HepG2 (cell line): Measurements from ENCODE around the gene TMC2. TPM values are rescaled to one million over a fixed set of nuclear protein-coding genes. Genes with fewer than 3 reads are reported as not detected.

Experiments
- ATAC-seq: fragments of 200-7000 bp; cut with Tn5 transposase; 3 replicates; pipeline ENCODE4 v1.9.1; 2020; ENCODE audit warnings: mild to moderate bottlenecking, moderate library complexity
- BruUV-seq: library from RNA; stranded (reverse); fragments of 400-500 nt; replicated peaks from 2 replicates; lab custom pipeline; 2021; lab: Mats Ljungman, UMichigan
- CTCF ChIA-PET: fragments of 300-600 bp; formaldehyde crosslinking; extraction: SDS; loops from one replicate; lab custom pipeline; 2021; ENCODE audit warnings: low total read pairs, inconsistent platforms, low intra/inter-chr PET ratio; lab: Yijun Ruan, JAX
- POLR2A ChIA-PET: fragments of 350-600 bp; sonication (Branson Sonifier 250); formaldehyde crosslinking; loops from one replicate; lab custom pipeline; 2020; ENCODE audit warnings: antibody characterized with exemption, inconsistent platforms; lab: Yijun Ruan, JAX
- DNase-seq: peaks from one replicate; pipeline ENCODE4 v3.0.0-alpha.2; 2015; ENCODE audit warnings: low spot score
- FAIRE-seq: peaks from 3 replicates; lab custom pipeline; 2011; peaks lifted over from hg19 to GRCh38; lab: Jason Lieb, UNC
- H2AFZ ChIP-seq: one replicate; pipeline ENCODE4 v1.6.1; 2011; ENCODE audit warnings: low read length, inconsistent platforms
- H3K27ac ChIP-seq: fragments of 300-600 bp; 3 replicates; pipeline ENCODE4 v1.8.0; 2011; ENCODE audit warnings: mixed run types, mild to moderate bottlenecking, mixed read lengths, low read length, inconsistent platforms; ENCODE audit not compliant: insufficient read depth; ENCODE audit errors: extremely low read length
- H3K27me3 ChIP-seq, 2 experiments: fragments of 200-600 bp in 1 of 2; 2 replicates in 1 of 2; 3 replicates in 1 of 2; pipeline versions ENCODE4 v1.6.0 to v1.8.0; 2011; ENCODE audit warnings: low read length in 2 of 2, mild to moderate bottlenecking in 2 of 2, moderate library complexity in 2 of 2, inconsistent platforms in 1 of 2; ENCODE audit not compliant: insufficient read depth in 2 of 2, control insufficient read depth in 1 of 2
- H3K36me3 ChIP-seq, 2 experiments: fragments of 200-600 bp in 1 of 2; replicated peaks in 1 of 2; 2 replicates in 1 of 2; 3 replicates in 1 of 2; pipeline versions ENCODE4 v1.5.1 to v1.8.0; 2011; ENCODE audit warnings: low read length in 2 of 2, inconsistent platforms in 1 of 2; ENCODE audit not compliant: insufficient read depth in 2 of 2, control insufficient read depth in 1 of 2
- H3K4me1 ChIP-seq: 2 replicates; pipeline ENCODE4 v1.5.1; 2012; ENCODE audit warnings: low read length, inconsistent platforms; ENCODE audit not compliant: insufficient read depth
- H3K4me2 ChIP-seq: 2 replicates; pipeline ENCODE4 v1.6.0; 2011; ENCODE audit warnings: low read depth, low read length, inconsistent platforms
- H3K4me3 ChIP-seq, 3 experiments: fragments of 200-600 bp in 1 of 3; sonication (generic), shearing (Covaris generic) in 1 of 3; replicated peaks in 1 of 3; 2 replicates each; pipeline ENCODE4 v1.5.1; 2011 to 2016; ENCODE audit warnings: low read length in 3 of 3, inconsistent platforms in 2 of 3, low read depth in 2 of 3, mild to moderate bottlenecking in 2 of 3, control low read depth in 1 of 3, mixed read lengths in 1 of 3; ENCODE audit not compliant: insufficient read depth in 1 of 3
- H3K79me2 ChIP-seq: one replicate; pipeline ENCODE4 v1.6.1; 2011; ENCODE audit warnings: low read length, inconsistent platforms; ENCODE audit not compliant: insufficient read depth
- H3K9ac ChIP-seq: 2 replicates; pipeline ENCODE4 v1.6.0; 2011; ENCODE audit warnings: mild to moderate bottlenecking, low read depth, low read length, inconsistent platforms; ENCODE audit not compliant: insufficient read depth
- H3K9me3 ChIP-seq: 2 replicates; pipeline ENCODE4 v1.5.1; 2012; ENCODE audit warnings: mild to moderate bottlenecking, low read length
- H4K20me1 ChIP-seq: 2 replicates; pipeline ENCODE4 v1.6.0; 2011; ENCODE audit warnings: inconsistent platforms, mild to moderate bottlenecking, low read length, moderate library complexity; ENCODE audit not compliant: insufficient read depth
- AHDC1 ChIP-seq: sonication (generic); formaldehyde crosslinking; IDR thresholded peaks from 2 replicates; pipeline ENCODE4 v1.5.1; 2020; ENCODE audit warnings: mild to moderate bottlenecking, missing genetic modification reagents, borderline replicate concordance
- HNF4A ChIP-seq: sonication (generic); formaldehyde crosslinking; IDR thresholded peaks from 2 replicates; pipeline ENCODE4 v1.4.0; 2020; ENCODE audit warnings: missing genetic modification reagents
- SATB2 ChIP-seq: sonication (generic); formaldehyde crosslinking; IDR thresholded peaks from 2 replicates; pipeline ENCODE4 v1.5.0; 2020; ENCODE audit warnings: missing genetic modification reagents
- SIX1 ChIP-seq: sonication (generic); formaldehyde crosslinking; IDR thresholded peaks from 2 replicates; pipeline ENCODE4 v1.4.0; 2020; ENCODE audit warnings: missing genetic modification reagents, borderline replicate concordance
- TAF15 ChIP-seq: fragments of 200-400 bp; formaldehyde crosslinking; IDR thresholded peaks from one replicate; pipeline ENCODE4 v1.6.1; 2018; ENCODE audit warnings: mild to moderate bottlenecking, low read depth, low read length; ENCODE audit not compliant: poor library complexity, severe bottlenecking
- TBX2 ChIP-seq: sonication (generic); formaldehyde crosslinking; IDR thresholded peaks from 2 replicates; pipeline ENCODE4 v1.5.0; 2020; ENCODE audit warnings: missing genetic modification reagents, mild to moderate bottlenecking, borderline replicate concordance
- TCF12 ChIP-seq, 2 experiments: fragments of 450-650 bp in 1 of 2; sonication (generic) in 1 of 2; formaldehyde crosslinking in 1 of 2; IDR thresholded peaks; 2 replicates each; pipeline versions ENCODE4 v1.6.1 to v1.8.0; 2017 to 2022; ENCODE audit warnings: antibody characterized with exemption in 1 of 2, mild to moderate bottlenecking in 1 of 2, missing genetic modification reagents in 1 of 2, moderate library complexity in 1 of 2
- ZNF589 ChIP-seq: sonication (generic); formaldehyde crosslinking; conservative IDR thresholded peaks from 2 replicates; pipeline ENCODE4 v1.8.0; 2022; ENCODE audit warnings: mild to moderate bottlenecking, moderate library complexity, missing genetic modification reagents
- ZNF678 ChIP-seq: sonication (generic); formaldehyde crosslinking; IDR thresholded peaks from 2 replicates; pipeline ENCODE4 v1.4.0; 2020; ENCODE audit warnings: mild to moderate bottlenecking, missing genetic modification reagents
- ZNF841 ChIP-seq: sonication (generic); formaldehyde crosslinking; IDR thresholded peaks from 2 replicates; pipeline ENCODE4 v1.8.1; 2023; ENCODE audit warnings: missing genetic modification reagents, borderline replicate concordance
- WGBS: methylation state at CpG from one replicate; pipeline ENCODE4 v1.1.6; 2017; ENCODE audit warnings: low lambda C conversion rate; 5-methylcytosine and 5-hydroxymethylcytosine counted together
- in situ Hi-C: cut with HindIII; loops from 2 replicates; pipeline ENCODE4 v1.10.0; 2017; ENCODE audit warnings: low pct_unique_long_range_greater_than_20kb; ENCODE audit not compliant: extremely low pct_ligation_motif_present
- intact Hi-C: fragments of 100-400 bp; cut with micrococcal nuclease; formaldehyde crosslinking; loops from one replicate; pipeline ENCODE4 v1.10.0; 2022; ENCODE audit not compliant: unreplicated experiment
- polyA plus RNA-seq, 8 experiments: library from polyadenylated mRNA; depleted of rRNA in 3 of 8; stranded (reverse) in 7 of 8; unstranded in 1 of 8; fragments of >200 nt; fragmentation: Illumina TruSeq in 4 of 8; extraction: Trizol in 4 of 8; gene quantifications; 2 replicates each; pipeline versions ENCODE4 v1.2.1 to v1.2.3, GENCODE V29; 2011 to 2016; ENCODE audit warnings: low read depth in 4 of 8, missing spikeins in 1 of 8, mixed read lengths in 1 of 8; ENCODE audit not compliant: insufficient read depth in 1 of 8
- total RNA-seq, 5 experiments: library from RNA; depleted of rRNA; stranded (reverse); fragments of >200 nt; fragmentation: Illumina TruSeq; extraction: Trizol; gene quantifications; 2 replicates each; pipeline ENCODE4 v1.2.3, GENCODE V29; 2016; ENCODE audit warnings: low read depth in 1 of 5
- TF ChIP-seq, protein P1 (sequence below): sonication (generic); formaldehyde crosslinking; IDR thresholded peaks from 2 replicates; pipeline ENCODE4 v1.5.0; 2020; ENCODE audit warnings: missing genetic modification reagents

The TMC2 gene
- total and polyA plus RNA-seq, 2 of the 13 experiments (the other 11 are each of a cell fraction or from before 2014, with no cell fraction given), result not detected

- Histone ChIP-seq H3K9me3 (no peaks in the 10 kb centered on the region), H3K27ac (no peak overlapping the region), H3K4me2 (no peak overlapping the region), H3K79me2 (no peaks in the 10 kb centered on the region), H3K4me3 (no peak overlapping the region), H4K20me1 (no peaks in the 10 kb centered on the region), H3K9ac (no peak overlapping the region), H2AFZ (no peak overlapping the region), H3K36me3 (no peaks in the 10 kb centered on the region), H3K4me1 (peaks cover 31% of the 10 kb centered on the region), H3K27me3 (peaks cover 12 to 52% of the 10 kb centered on the region in 2 experiments; a peak in 4 of 5 replicates)
- ChIA-PET CTCF (no interaction called here), POLR2A (interaction anchor here (2.5 kb wide), 1 partner anchor 68 kb away, joined by 11 read pairs; the partner anchor contains the start of gene SNRPB)
- in situ Hi-C loops, result no loop called here
- intact Hi-C loops, result no loop called here
- FAIRE-seq, result no peak
- no TSS peak for BruUV-seq
- 36% methylated on average over 12 of the region's 12 CpGs for WGBS
- no peak for ATAC-seq
- no peak for DNase-seq
- no peak for TF ChIP-seq TCF12 (IDR thresholded peaks at IDR 0.05)
- no peak for TF ChIP-seq TCF12 (CRISPR knock-in tag; IDR thresholded peaks at IDR 0.05)
- TF ChIP-seq AHDC1 (CRISPR knock-in tag), result no peak
- TF ChIP-seq ZNF678 (CRISPR knock-in tag), result no peak
- no peak for TF ChIP-seq SATB2 (CRISPR knock-in tag)
- no peak for TF ChIP-seq ZNF589 (CRISPR knock-in tag)
- no peak for TF ChIP-seq TAF15
- TF ChIP-seq SIX1 (CRISPR knock-in tag), result no peak
- TF ChIP-seq, protein P1, sequence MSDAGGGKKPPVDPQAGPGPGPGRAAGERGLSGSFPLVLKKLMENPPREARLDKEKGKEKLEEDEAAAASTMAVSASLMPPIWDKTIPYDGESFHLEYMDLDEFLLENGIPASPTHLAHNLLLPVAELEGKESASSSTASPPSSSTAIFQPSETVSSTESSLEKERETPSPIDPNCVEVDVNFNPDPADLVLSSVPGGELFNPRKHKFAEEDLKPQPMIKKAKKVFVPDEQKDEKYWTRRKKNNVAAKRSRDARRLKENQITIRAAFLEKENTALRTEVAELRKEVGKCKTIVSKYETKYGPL (CRISPR knock-in tag), result no peak
- no peak for TF ChIP-seq HNF4A (CRISPR knock-in tag)
- no peak for TF ChIP-seq TBX2
- TF ChIP-seq ZNF841 (CRISPR knock-in tag), result no peak
These were observed 2.0 kb downstream of the TMC2 start for GRCh38 chr20:2538356-2538755.
